Esophagus (tissue), 2 donors: ENCODE data around the gene NOL4L. TPM values are rescaled to one million over a fixed set of nuclear protein-coding genes. Genes with fewer than 3 reads are reported as not detected.

Source experiments
- H3K27ac ChIP-seq, 2 donors: one replicate each; pipeline ENCODE4 v1.5.1; 2013; ENCODE audit warnings: low read depth in 2 of 2, mild to moderate bottlenecking in 2 of 2, inconsistent platforms in 1 of 2, low read length in 1 of 2, moderate library complexity in 1 of 2
- H3K27me3 ChIP-seq, 2 donors: one replicate each; pipeline ENCODE4 v1.6.1; 2013; ENCODE audit warnings: low read length in 2 of 2, control low read depth in 1 of 2, mild to moderate bottlenecking in 1 of 2; ENCODE audit not compliant: insufficient read depth in 2 of 2, control insufficient read depth in 1 of 2
- H3K36me3 ChIP-seq, 2 donors: one replicate each; pipeline ENCODE4 v1.6.1; 2013; ENCODE audit warnings: low read length in 1 of 2; ENCODE audit not compliant: control insufficient read depth in 2 of 2, insufficient read depth in 2 of 2
- H3K4me1 ChIP-seq, 2 donors: one replicate each; pipeline ENCODE4 v1.6.1; 2013; ENCODE audit warnings: low read length in 1 of 2; ENCODE audit not compliant: control insufficient read depth in 2 of 2, insufficient read depth in 2 of 2
- H3K4me3 ChIP-seq, 2 donors: one replicate each; pipeline ENCODE4 v1.5.1; 2013; ENCODE audit warnings: low read length in 2 of 2, mild to moderate bottlenecking in 2 of 2, low read depth in 1 of 2, moderate library complexity in 1 of 2
- H3K9me3 ChIP-seq, 2 donors: one replicate each; pipeline ENCODE4 v1.6.1; 2013; ENCODE audit warnings: mild to moderate bottlenecking in 2 of 2, low read depth in 1 of 2, low read length in 1 of 2, moderate library complexity in 1 of 2; ENCODE audit not compliant: control insufficient read depth in 2 of 2, insufficient read depth in 1 of 2
- WGBS, 2 donors: extraction: QIAGEN DNeasy Blood & Tissue Kit; methylation state at CpG; one replicate each; pipeline ENCODE4 v1.1.7; 2013; 5-methylcytosine and 5-hydroxymethylcytosine counted together
- polyA plus RNA-seq, 2 donors: library from polyadenylated mRNA; stranded (reverse); fragments of 200-250 nt; gene quantifications; one replicate each; pipeline ENCODE4 v1.2.3, GENCODE V29; 2013
- donor health status: healthy with polysubstance abuse.
- donor health status: Bipolar disorder and iron deficiency.

NOL4L gene
- polyA plus RNA-seq, 2 donors = 1.1 to 1.2 TPM

- 83 to 86% methylated on average over 15 of the region's 15 CpGs for WGBS, 2 donors
- no peaks in the 10 kb centered on the region for H3K27me3 ChIP-seq
- H3K4me3 ChIP-seq = no peak overlapping the region
- no peaks in the 10 kb centered on the region for H3K9me3 ChIP-seq
- H3K36me3 ChIP-seq = no peaks in the 10 kb centered on the region
- H3K27ac ChIP-seq = no peak overlapping the region
- no peaks in the 10 kb centered on the region for H3K4me1 ChIP-seq
Observed at GRCh38 chr20:32572271-32572968, 12.7 kb downstream of the NOL4L start.

GRCh38 chr20:32571566-32571965, 13.6 kb downstream of the NOL4L start:
- WGBS, 2 donors = 77 to 78% methylated on average over 9 of the region's 9 CpGs
- H3K4me3 ChIP-seq = no peak overlapping the region
- no peaks in the 10 kb centered on the region for H3K9me3 ChIP-seq
- H3K27ac ChIP-seq = no peak overlapping the region
- H3K36me3 ChIP-seq = no peaks in the 10 kb centered on the region
- H3K27me3 ChIP-seq = no peaks in the 10 kb centered on the region
- H3K4me1 ChIP-seq = no peaks in the 10 kb centered on the region

- no peak overlapping the region for H3K27ac ChIP-seq
- 75 to 76% methylated on average over 10 of the region's 10 CpGs for WGBS, 2 donors
- no peaks in the 10 kb centered on the region for H3K4me1 ChIP-seq
- no peaks in the 10 kb centered on the region for H3K9me3 ChIP-seq
- H3K36me3 ChIP-seq = no peaks in the 10 kb centered on the region
- H3K4me3 ChIP-seq = no peak overlapping the region
- no peaks in the 10 kb centered on the region for H3K27me3 ChIP-seq
Observed at GRCh38 chr20:32570401-32571190, 14.5 kb downstream of the NOL4L start.

- Histone ChIP-seq H3K27ac (no peak overlapping the region), H3K36me3 (no peaks in the 10 kb centered on the region), H3K4me1 (no peaks in the 10 kb centered on the region), H3K4me3 (no peak overlapping the region), H3K27me3 (no peaks in the 10 kb centered on the region), H3K9me3 (no peaks in the 10 kb centered on the region)
- 88 to 91% methylated on average over 9 of the region's 9 CpGs for WGBS, 2 donors
Observed at GRCh38 chr20:32569380-32570305, 15.5 kb downstream of the NOL4L start.

- Histone ChIP-seq H3K27me3 (no peaks in the 10 kb centered on the region), H3K36me3 (no peaks in the 10 kb centered on the region), H3K4me1 (no peaks in the 10 kb centered on the region), H3K27ac (no peak overlapping the region), H3K4me3 (no peak overlapping the region), H3K9me3 (no peaks in the 10 kb centered on the region)
- 69 to 79% methylated on average over 3 of the region's 3 CpGs for WGBS, 2 donors
Observed at GRCh38 chr20:32569018-32569379, 16.1 kb downstream of the NOL4L start.

- Histone ChIP-seq H3K27ac (no peak overlapping the region), H3K4me1 (no peaks in the 10 kb centered on the region), H3K36me3 (no peaks in the 10 kb centered on the region), H3K9me3 (no peaks in the 10 kb centered on the region), H3K27me3 (no peaks in the 10 kb centered on the region), H3K4me3 (no peak overlapping the region)
- WGBS, 2 donors = 89 to 92% methylated on average over 6 of the region's 6 CpGs
Observed at GRCh38 chr20:32567384-32568178, 17.6 kb downstream of the NOL4L start.

- H3K27ac ChIP-seq = no peak overlapping the region
- 84 to 88% methylated on average over 12 of the region's 12 CpGs for WGBS, 2 donors
- no peaks in the 10 kb centered on the region for H3K9me3 ChIP-seq
- no peak overlapping the region for H3K4me3 ChIP-seq
- H3K36me3 ChIP-seq = no peaks in the 10 kb centered on the region
- no peaks in the 10 kb centered on the region for H3K27me3 ChIP-seq
- no peaks in the 10 kb centered on the region for H3K4me1 ChIP-seq
Observed at GRCh38 chr20:32566379-32567374, 18.5 kb downstream of the NOL4L start.

- Histone ChIP-seq H3K4me1 (no peaks in the 10 kb centered on the region), H3K27ac (no peak overlapping the region), H3K27me3 (no peaks in the 10 kb centered on the region), H3K4me3 (no peak overlapping the region), H3K9me3 (no peaks in the 10 kb centered on the region), H3K36me3 (no peaks in the 10 kb centered on the region)
- WGBS, 2 donors = 89 to 91% methylated on average over 5 of the region's 5 CpGs
Observed at GRCh38 chr20:32565735-32566032, 19.4 kb downstream of the NOL4L start.
